Spleen (tissue), 7 donors: ENCODE measurements around the gene RNF14.

ENCODE experiments used
- POLR2AphosphoS5 ChIP-seq, 3 donors: sonication (generic); formaldehyde crosslinking; IDR thresholded peaks; one replicate each; pipeline ENCODE4 v1.5.1; 2017; ENCODE audit warnings: antibody characterized with exemption in 3 of 3
- TF ChIP-seq, protein P1 (sequence below), 11 experiments: fragments of 200-600 bp in 7 of 11; fragments of 450-650 bp in 4 of 11; sonication (generic) in 4 of 11; IDR thresholded peaks in 8 of 11; conservative IDR thresholded peaks in 3 of 11; 1 replicate in 7 of 11; 2 replicates in 4 of 11; pipeline versions ENCODE4 v1.4.0 to v1.8.0; 2016 to 2021; ENCODE audit warnings: antibody characterized with exemption in 11 of 11, inconsistent platforms in 4 of 11, mild to moderate bottlenecking in 1 of 11
- donor health status: DM: no; HTN: no; CAD: no; lungs with moderate emphysema.
- donor health status: DM: no; HTN: no; CAD: no.
- donor health status: DM: no; HTN: no; CAD: no.

DNA sequence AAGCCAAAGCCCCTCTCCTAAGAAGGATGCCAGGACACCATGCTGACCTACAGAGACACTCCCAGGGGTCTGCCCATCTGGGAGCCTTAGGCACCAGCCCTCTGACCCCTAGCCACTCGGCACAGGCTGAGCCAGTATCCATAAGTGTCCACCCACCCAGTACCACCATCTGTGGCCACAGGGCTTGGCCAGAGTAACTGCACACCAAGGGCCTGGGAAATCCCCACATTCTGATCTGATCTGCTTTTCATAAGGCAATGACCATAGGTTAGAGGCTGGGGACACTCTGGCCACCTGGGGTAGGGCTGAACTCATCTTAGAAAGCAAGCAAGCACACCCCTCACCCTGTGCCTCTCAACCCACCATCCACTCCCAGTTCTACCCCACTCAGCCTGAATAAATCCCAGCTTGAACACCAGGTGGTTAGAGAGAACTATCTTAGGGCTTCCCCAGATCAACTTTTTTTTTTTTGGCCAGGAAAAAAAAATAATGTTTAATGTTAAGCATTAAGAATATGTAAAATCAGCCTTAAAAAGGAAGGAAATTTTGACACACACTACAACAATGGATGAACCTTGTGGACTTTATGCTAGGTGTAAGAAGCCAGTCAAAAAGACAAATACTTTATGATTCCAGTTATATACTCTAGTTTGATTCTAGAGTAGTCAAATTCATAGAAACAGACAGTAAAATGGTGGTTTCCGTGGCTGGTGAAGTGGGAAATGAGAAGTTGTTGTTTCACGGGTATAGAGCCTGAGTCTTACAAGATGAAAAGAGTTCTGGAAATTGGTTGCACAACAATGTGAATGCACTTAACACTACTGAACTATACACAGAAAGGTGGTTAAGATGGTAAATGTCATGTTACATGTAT lies 37.7 kb downstream of the RNF14 start:
- TF ChIP-seq, protein P1, sequence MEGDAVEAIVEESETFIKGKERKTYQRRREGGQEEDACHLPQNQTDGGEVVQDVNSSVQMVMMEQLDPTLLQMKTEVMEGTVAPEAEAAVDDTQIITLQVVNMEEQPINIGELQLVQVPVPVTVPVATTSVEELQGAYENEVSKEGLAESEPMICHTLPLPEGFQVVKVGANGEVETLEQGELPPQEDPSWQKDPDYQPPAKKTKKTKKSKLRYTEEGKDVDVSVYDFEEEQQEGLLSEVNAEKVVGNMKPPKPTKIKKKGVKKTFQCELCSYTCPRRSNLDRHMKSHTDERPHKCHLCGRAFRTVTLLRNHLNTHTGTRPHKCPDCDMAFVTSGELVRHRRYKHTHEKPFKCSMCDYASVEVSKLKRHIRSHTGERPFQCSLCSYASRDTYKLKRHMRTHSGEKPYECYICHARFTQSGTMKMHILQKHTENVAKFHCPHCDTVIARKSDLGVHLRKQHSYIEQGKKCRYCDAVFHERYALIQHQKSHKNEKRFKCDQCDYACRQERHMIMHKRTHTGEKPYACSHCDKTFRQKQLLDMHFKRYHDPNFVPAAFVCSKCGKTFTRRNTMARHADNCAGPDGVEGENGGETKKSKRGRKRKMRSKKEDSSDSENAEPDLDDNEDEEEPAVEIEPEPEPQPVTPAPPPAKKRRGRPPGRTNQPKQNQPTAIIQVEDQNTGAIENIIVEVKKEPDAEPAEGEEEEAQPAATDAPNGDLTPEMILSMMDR (IDR thresholded peaks at IDR 0.05 in 8 of 11, conservative IDR thresholded peaks at IDR 0.05 in 3 of 11), result no peak
- TF ChIP-seq POLR2AphosphoS5 (IDR thresholded peaks at IDR 0.05), result peak in 2 of 3 donors; percentile 14 to 24
